A549 treated with CpdA at 1 μM for 4 hours (cell line): ENCODE results near the gene LBX1. TPM values are rescaled to one million over a fixed set of nuclear protein-coding genes. Genes with fewer than 3 reads are reported as not detected.

Source experiments
- total RNA-seq: library from RNA; stranded (reverse); fragments of 200-300 nt; extraction: Qiagen RNA extraction; gene quantifications from 5 replicates; pipeline ENCODE4 v1.2.3, GENCODE V29; 2022; ENCODE audit warnings: low read depth

LBX1 gene, protein sequence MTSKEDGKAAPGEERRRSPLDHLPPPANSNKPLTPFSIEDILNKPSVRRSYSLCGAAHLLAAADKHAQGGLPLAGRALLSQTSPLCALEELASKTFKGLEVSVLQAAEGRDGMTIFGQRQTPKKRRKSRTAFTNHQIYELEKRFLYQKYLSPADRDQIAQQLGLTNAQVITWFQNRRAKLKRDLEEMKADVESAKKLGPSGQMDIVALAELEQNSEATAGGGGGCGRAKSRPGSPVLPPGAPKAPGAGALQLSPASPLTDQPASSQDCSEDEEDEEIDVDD
- total RNA-seq = not detected in 5 replicates

DNA sequence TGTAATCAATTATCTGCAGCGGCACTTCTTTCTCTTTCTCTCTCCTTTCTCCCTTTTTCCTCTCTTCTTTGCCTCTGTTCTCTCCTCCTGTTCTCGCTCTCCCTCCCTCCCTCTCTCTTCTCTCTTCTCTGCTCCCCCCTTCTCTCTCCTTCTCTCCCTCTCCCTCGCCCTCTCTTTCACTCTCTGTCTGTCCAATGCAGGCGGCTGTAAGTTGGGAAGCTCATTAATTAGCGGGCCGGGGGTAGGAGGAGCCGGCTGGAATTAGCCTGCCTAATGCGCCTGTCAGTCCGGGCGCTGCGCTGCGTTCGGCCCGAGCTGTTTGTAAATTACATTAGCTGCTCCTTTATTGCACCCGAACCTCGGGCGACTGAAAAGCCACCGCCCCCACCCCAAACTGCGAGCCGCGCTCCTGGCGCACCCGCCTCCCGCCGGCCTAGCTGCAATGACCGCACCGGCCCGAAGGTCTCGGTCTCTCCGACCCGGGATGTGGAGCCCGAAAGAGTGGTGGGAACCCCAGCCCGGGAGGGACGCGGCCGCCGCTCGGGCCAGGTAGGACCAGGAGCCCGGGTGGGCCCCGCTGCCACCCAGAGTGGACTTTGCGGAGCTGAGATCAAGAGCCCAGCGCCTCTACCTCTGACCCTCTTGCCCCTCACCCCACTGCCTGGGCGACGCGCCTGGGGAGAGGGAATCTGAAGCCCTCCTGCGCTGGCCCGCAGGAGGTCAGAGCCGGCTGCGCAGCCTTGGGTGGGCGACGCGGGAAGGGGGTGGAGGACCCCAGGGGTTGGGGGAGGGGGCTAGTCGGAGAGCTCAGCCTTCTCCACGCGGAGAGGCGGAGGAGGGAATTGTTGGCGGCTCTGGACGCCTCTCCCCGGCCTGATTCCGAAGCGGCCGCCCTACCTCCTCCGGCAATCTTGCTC is at the start of gene LBX1:
Gene LBX1, minus strand, starts transcription at position 198 of the 917 bp plus-strand sequence. CDS start 648 bp downstream, outside the sequence.

Other genes with a start within 250 kb of the LBX1 start
- 74.8 to 100 TPM (median 97.2 TPM) in 5 replicates for gene MRPL43, start 242.0 kb downstream of the LBX1 start, total RNA-seq
- gene TWNK, start 241.9 kb downstream of the LBX1 start, total RNA-seq = 41.4 to 52.8 TPM (median 44.9 TPM) in 5 replicates
- gene LZTS2, start 229.7 kb downstream of the LBX1 start, total RNA-seq = 30.1 to 45.2 TPM (median 36.7 TPM) in 5 replicates
- 0.44 to 1.2 TPM (median 0.77 TPM) in 5 replicates for gene PDZD7, start 198.3 kb downstream of the LBX1 start, total RNA-seq
- 36.8 to 48.3 TPM (median 43.8 TPM) in 5 replicates for gene SFXN3, start 198.2 kb downstream of the LBX1 start, total RNA-seq
- gene KAZALD1, start 167.5 kb downstream of the LBX1 start, total RNA-seq = 2.2 to 2.9 TPM (median 2.3 TPM) in 5 replicates
- gene TLX1, start 98.2 kb downstream of the LBX1 start, total RNA-seq = not detected in 5 replicates
- 8.6 to 12.0 TPM (median 11.2 TPM) in 5 replicates for gene BTRC, start 124.7 kb upstream of the LBX1 start, total RNA-seq